ENCODE data around the gene LSM4.

Gene LSM4

DNA sequence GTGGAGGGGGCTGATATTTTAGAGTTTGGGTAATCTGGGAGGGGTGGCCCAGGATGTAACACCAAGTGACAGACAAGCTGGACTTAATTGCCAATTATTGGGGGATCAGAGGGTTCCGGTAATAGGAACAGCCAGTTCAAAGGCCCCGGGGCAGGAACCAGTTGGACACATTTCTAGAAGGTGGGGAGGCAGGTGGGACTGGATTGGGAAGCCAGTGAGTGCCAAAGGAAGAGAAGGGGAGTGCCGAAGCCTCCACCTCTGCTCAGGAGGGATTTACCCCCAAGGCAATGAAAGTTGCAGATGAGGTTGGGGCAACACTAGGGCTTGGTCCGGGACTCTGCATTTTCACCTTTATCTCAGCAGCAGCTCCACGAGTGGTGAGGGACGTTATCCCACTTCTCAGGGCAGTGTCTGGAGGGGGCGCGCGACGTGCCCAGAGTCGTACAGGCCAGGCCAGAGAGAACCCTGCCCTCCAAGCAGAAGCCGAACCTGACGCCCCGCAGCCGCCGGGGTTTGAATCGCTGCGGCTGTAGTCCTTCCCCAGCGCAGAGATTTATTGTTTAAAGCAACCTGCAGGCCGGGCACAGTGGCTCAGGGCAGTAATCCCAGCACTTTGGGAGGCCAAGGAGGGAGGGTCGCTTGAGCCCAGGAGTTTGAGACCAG is 35.8 kb downstream of the LSM4 start:
- H2BK15ac ChIP-seq (ENCODE audit: low read length), result peak overlapping the region; percentile 99
- H4K8ac ChIP-seq (ENCODE audit: low read depth, low read length), result no peak overlapping the region
- H3K4ac ChIP-seq (ENCODE audit: low read length), result peak overlapping the region; percentile 38
- H2BK5ac ChIP-seq (ENCODE audit: low read length), result peak overlapping the region; percentile 68
- no peaks in the 10 kb centered on the region for H3K36me3 ChIP-seq (replicated peaks in 1 of 2; ENCODE audit: control insufficient read depth in 2 of 2, insufficient read depth in 2 of 2, low read length in 2 of 2)
- peaks cover 17 to 20% of the 10 kb centered on the region in 2 donors for H3K4me1 ChIP-seq (ENCODE audit: control insufficient read depth in 2 of 2, insufficient read depth in 1 of 2, low read depth in 1 of 2, low read length in 2 of 2)
- H2BK12ac ChIP-seq (ENCODE audit: low read length), result peak overlapping the region; percentile 97
- peak overlapping the region; percentile 68 for H3K18ac ChIP-seq (ENCODE audit: low read length)
- no peaks in the 10 kb centered on the region for H3K79me1 ChIP-seq (ENCODE audit: low read depth, low read length)
- peak overlapping the region; percentile 17 for H2AFZ ChIP-seq (ENCODE audit: low read length)
- H3K4me3 ChIP-seq (ENCODE audit: low read length in 2 of 2), result no peak overlapping the region
- no peaks in the 10 kb centered on the region for H3K27me3 ChIP-seq (ENCODE audit: control insufficient read depth in 3 of 3, insufficient read depth in 3 of 3, low read depth in 1 of 3, low read length in 3 of 3)
- H3K4me2 ChIP-seq (ENCODE audit: insufficient read depth, low read length, poor library complexity, severe bottlenecking), result no peak overlapping the region
- no CpG with 5 or more reads among the region's 21 CpGs for WGBS, 2 donors (ENCODE audit: extremely low coverage in 2 of 2, insufficient read length in 2 of 2, insufficient replicate concordance in 1 of 2)
- no peak overlapping the region for H4K91ac ChIP-seq (ENCODE audit: low read depth, low read length, poor library complexity)
- H3K14ac ChIP-seq (ENCODE audit: low read length), result no peak overlapping the region
- no peak overlapping the region for H3K9ac ChIP-seq (ENCODE audit: low read depth, low read length, poor library complexity)
- DNase-seq (ENCODE audit: low spot score), result no peak
- peaks cover 0 to 2% of the 10 kb centered on the region in 2 donors for H3K9me3 ChIP-seq (replicated peaks in 1 of 2; ENCODE audit: control insufficient read depth in 2 of 2, insufficient read depth in 1 of 2, low read depth in 1 of 2, low read length in 2 of 2)
- H3K23ac ChIP-seq (ENCODE audit: low read depth, low read length, poor library complexity), result peak overlapping the region; percentile 76
- peak overlapping the region; percentile 87 for H2BK120ac ChIP-seq (ENCODE audit: low read depth, low read length)
- H2AK5ac ChIP-seq (ENCODE audit: low read depth, low read length), result peak overlapping the region; percentile 91
- peak overlapping the region; percentile 68 for H3K27ac ChIP-seq (replicated peaks; ENCODE audit: low read length)

- no peak overlapping the region for H3K23ac ChIP-seq (ENCODE audit: low read depth, low read length, poor library complexity)
- no CpG with 5 or more reads among the region's 12 CpGs for WGBS, 2 donors (ENCODE audit: extremely low coverage in 2 of 2, insufficient read length in 2 of 2, insufficient replicate concordance in 1 of 2)
- no peak overlapping the region for H3K27ac ChIP-seq (replicated peaks; ENCODE audit: low read length)
Measured at GRCh38 chr19:18284712-18285360, 38.0 kb downstream of the LSM4 start.

DNA sequence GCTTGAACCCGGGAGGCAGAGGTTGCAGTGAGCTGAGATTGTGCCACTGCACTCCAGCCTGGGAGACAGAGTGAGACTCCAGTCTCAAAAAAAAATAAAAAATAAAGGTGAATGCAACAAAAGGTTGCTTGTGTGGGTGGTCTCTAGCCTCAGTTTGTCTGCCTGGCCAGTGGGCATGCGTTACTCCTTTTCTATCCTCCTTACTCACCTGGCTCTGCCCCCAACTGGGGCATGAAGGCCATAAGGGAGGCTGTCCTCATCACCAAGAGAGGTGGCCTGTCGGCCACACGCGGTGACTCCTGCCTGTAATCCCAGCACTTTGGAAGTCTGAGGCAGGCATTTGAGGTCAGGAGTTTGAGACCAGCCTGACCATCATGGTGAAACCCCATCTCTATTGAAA is 39.5 kb downstream of the LSM4 start:
- Histone ChIP-seq H2BK120ac (ENCODE audit: low read depth, low read length) (no peak overlapping the region), H3K23ac (ENCODE audit: low read depth, low read length, poor library complexity) (no peak overlapping the region), H3K4me1 (ENCODE audit: control insufficient read depth in 2 of 2, insufficient read depth in 1 of 2, low read depth in 1 of 2, low read length in 2 of 2) (peaks cover 16 to 28% of the 10 kb centered on the region in 2 donors), H3K9ac (ENCODE audit: low read depth, low read length, poor library complexity) (no peak overlapping the region), H4K8ac (ENCODE audit: low read depth, low read length) (no peak overlapping the region), H2AFZ (ENCODE audit: low read length) (no peak overlapping the region), H2BK12ac (ENCODE audit: low read length) (no peak overlapping the region), H3K4ac (ENCODE audit: low read length) (no peak overlapping the region), H3K27ac (replicated peaks; ENCODE audit: low read length) (no peak overlapping the region), H2AK5ac (ENCODE audit: low read depth, low read length) (no peak overlapping the region), H2BK5ac (ENCODE audit: low read length) (peak overlapping the region; percentile 5), H3K36me3 (replicated peaks in 1 of 2; ENCODE audit: control insufficient read depth in 2 of 2, insufficient read depth in 2 of 2, low read length in 2 of 2) (peaks cover 10% of the 10 kb centered on the region in 2 donors), H3K18ac (ENCODE audit: low read length) (peak overlapping the region; percentile 90), H3K27me3 (ENCODE audit: control insufficient read depth in 3 of 3, insufficient read depth in 3 of 3, low read depth in 1 of 3, low read length in 3 of 3) (no peaks in the 10 kb centered on the region), H3K79me1 (ENCODE audit: low read depth, low read length) (peaks cover 10% of the 10 kb centered on the region), H3K4me2 (ENCODE audit: insufficient read depth, low read length, poor library complexity, severe bottlenecking) (no peak overlapping the region), H3K4me3 (ENCODE audit: low read length in 2 of 2) (no peak overlapping the region), H4K91ac (ENCODE audit: low read depth, low read length, poor library complexity) (no peak overlapping the region), H3K14ac (ENCODE audit: low read length) (no peak overlapping the region), H2BK15ac (ENCODE audit: low read length) (peak overlapping the region; percentile 42), H3K9me3 (replicated peaks in 1 of 2; ENCODE audit: control insufficient read depth in 2 of 2, insufficient read depth in 1 of 2, low read depth in 1 of 2, low read length in 2 of 2) (peaks cover 0 to 2% of the 10 kb centered on the region in 2 donors)
- no peak for DNase-seq (ENCODE audit: low spot score)
- no CpG with 5 or more reads among the region's 5 CpGs for WGBS, 2 donors (ENCODE audit: extremely low coverage in 2 of 2, insufficient read length in 2 of 2, insufficient replicate concordance in 1 of 2)

More at GRCh38 chr19:18284712-18285360, 38.0 kb downstream of the LSM4 start:
- peak overlapping the region; percentile 10 for H2BK120ac ChIP-seq (ENCODE audit: low read depth, low read length)
- H3K79me1 ChIP-seq (ENCODE audit: low read depth, low read length), result peaks cover 8% of the 10 kb centered on the region
- H3K9ac ChIP-seq (ENCODE audit: low read depth, low read length, poor library complexity), result peak overlapping the region; percentile 66
- DNase-seq (ENCODE audit: low spot score), result no peak
- H3K36me3 ChIP-seq (replicated peaks in 1 of 2; ENCODE audit: control insufficient read depth in 2 of 2, insufficient read depth in 2 of 2, low read length in 2 of 2), result no peaks in the 10 kb centered on the region
- peak overlapping the region; percentile 56 for H2AFZ ChIP-seq (ENCODE audit: low read length)
- no peak overlapping the region for H3K4ac ChIP-seq (ENCODE audit: low read length)
- H4K8ac ChIP-seq (ENCODE audit: low read depth, low read length), result no peak overlapping the region
- peaks cover 0 to 2% of the 10 kb centered on the region in 2 donors for H3K9me3 ChIP-seq (replicated peaks in 1 of 2; ENCODE audit: control insufficient read depth in 2 of 2, insufficient read depth in 1 of 2, low read depth in 1 of 2, low read length in 2 of 2)
- H3K4me2 ChIP-seq (ENCODE audit: insufficient read depth, low read length, poor library complexity, severe bottlenecking), result no peak overlapping the region
- peak overlapping the region; percentile 77 for H2AK5ac ChIP-seq (ENCODE audit: low read depth, low read length)
- H2BK15ac ChIP-seq (ENCODE audit: low read length), result peak overlapping the region; percentile 79
- no peak overlapping the region for H3K14ac ChIP-seq (ENCODE audit: low read length)
- H3K27me3 ChIP-seq (ENCODE audit: control insufficient read depth in 3 of 3, insufficient read depth in 3 of 3, low read depth in 1 of 3, low read length in 3 of 3), result no peaks in the 10 kb centered on the region
- no peak overlapping the region for H2BK12ac ChIP-seq (ENCODE audit: low read length)
- H3K18ac ChIP-seq (ENCODE audit: low read length), result peak overlapping the region; percentile 72
- H3K4me3 ChIP-seq (ENCODE audit: low read length in 2 of 2), result no peak overlapping the region
- peaks cover 14 to 20% of the 10 kb centered on the region in 2 donors for H3K4me1 ChIP-seq (ENCODE audit: control insufficient read depth in 2 of 2, insufficient read depth in 1 of 2, low read depth in 1 of 2, low read length in 2 of 2)
- H4K91ac ChIP-seq (ENCODE audit: low read depth, low read length, poor library complexity), result peak overlapping the region; percentile 92
- H2BK5ac ChIP-seq (ENCODE audit: low read length), result peak overlapping the region; percentile 29

DNA sequence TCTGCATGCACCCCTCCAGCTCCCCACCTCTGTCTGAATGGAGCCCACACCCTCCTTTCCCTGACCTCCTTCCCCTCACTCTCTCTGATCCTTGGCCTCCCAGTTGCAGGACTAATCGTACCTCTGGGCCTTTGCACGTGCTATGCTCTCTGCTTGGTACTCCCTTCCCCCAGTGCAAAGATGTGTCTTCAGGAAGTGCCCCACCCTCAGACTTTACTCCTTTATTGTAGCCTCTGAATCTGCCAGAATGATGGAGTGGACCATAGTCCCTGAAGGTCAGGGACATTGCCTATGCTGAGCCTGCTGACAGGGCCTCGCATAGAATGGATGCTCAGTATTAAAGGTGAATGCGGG is 40.1 kb downstream of the LSM4 start:
- peak overlapping the region; percentile 47 to 50 for H3K4me3 ChIP-seq (ENCODE audit: low read length in 2 of 2)
- no peak overlapping the region for H2AFZ ChIP-seq (ENCODE audit: low read length)
- H2BK120ac ChIP-seq (ENCODE audit: low read depth, low read length), result no peak overlapping the region
- no peak overlapping the region for H4K91ac ChIP-seq (ENCODE audit: low read depth, low read length, poor library complexity)
- peak overlapping the region; percentile 84 for H3K18ac ChIP-seq (ENCODE audit: low read length)
- H3K23ac ChIP-seq (ENCODE audit: low read depth, low read length, poor library complexity), result peak overlapping the region; percentile 43
- peak overlapping the region; percentile 83 for H3K4me2 ChIP-seq (ENCODE audit: insufficient read depth, low read length, poor library complexity, severe bottlenecking)
- H4K8ac ChIP-seq (ENCODE audit: low read depth, low read length), result no peak overlapping the region
- H3K79me1 ChIP-seq (ENCODE audit: low read depth, low read length), result peaks cover 15% of the 10 kb centered on the region
- no peak overlapping the region for H2BK12ac ChIP-seq (ENCODE audit: low read length)
- H3K14ac ChIP-seq (ENCODE audit: low read length), result no peak overlapping the region
- H2BK5ac ChIP-seq (ENCODE audit: low read length), result peak overlapping the region; percentile 100
- H3K27ac ChIP-seq (replicated peaks; ENCODE audit: low read length), result peak overlapping the region; percentile 100
- no peak overlapping the region for H3K9ac ChIP-seq (ENCODE audit: low read depth, low read length, poor library complexity)
- H3K4me1 ChIP-seq (ENCODE audit: control insufficient read depth in 2 of 2, insufficient read depth in 1 of 2, low read depth in 1 of 2, low read length in 2 of 2), result peaks cover 17 to 24% of the 10 kb centered on the region in 2 donors
- peak overlapping the region; percentile 100 for H2BK15ac ChIP-seq (ENCODE audit: low read length)
- peak overlapping the region; percentile 79 for H2AK5ac ChIP-seq (ENCODE audit: low read depth, low read length)
- DNase-seq (ENCODE audit: low spot score), result no peak
- peaks cover 0 to 4% of the 10 kb centered on the region in 2 donors for H3K9me3 ChIP-seq (replicated peaks in 1 of 2; ENCODE audit: control insufficient read depth in 2 of 2, insufficient read depth in 1 of 2, low read depth in 1 of 2, low read length in 2 of 2)
- H3K4ac ChIP-seq (ENCODE audit: low read length), result peak overlapping the region; percentile 44
- WGBS, 2 donors (ENCODE audit: extremely low coverage in 2 of 2, insufficient read length in 2 of 2, insufficient replicate concordance in 1 of 2), result no CpG with 5 or more reads among the region's 4 CpGs
- peaks cover 15% of the 10 kb centered on the region in 2 donors for H3K36me3 ChIP-seq (replicated peaks in 1 of 2; ENCODE audit: control insufficient read depth in 2 of 2, insufficient read depth in 2 of 2, low read length in 2 of 2)
- H3K27me3 ChIP-seq (ENCODE audit: control insufficient read depth in 3 of 3, insufficient read depth in 3 of 3, low read depth in 1 of 3, low read length in 3 of 3), result no peaks in the 10 kb centered on the region
